M059J (cell line): ENCODE results near the gene FAM25A. TPM values are rescaled to one million over a fixed set of nuclear protein-coding genes. Genes with fewer than 3 reads are reported as not detected.
A peak's percentile ranks its signal among the peaks of the same experiment; 100 is the strongest.
"Not testable (repeated sequence)": the region's sequence is repeated elsewhere in the genome, so short reads cannot be mapped to it uniquely, and the experiment has no call there.

ENCODE experiments used
- DNase-seq: peaks from one replicate; pipeline ENCODE4 v3.0.0-alpha.2; 2012; ENCODE audit warnings: low read depth
- total RNA-seq: library from RNA; depleted of rRNA; stranded (reverse); fragments of >200 nt; shearing (Covaris generic); gene quantifications from 2 replicates; pipeline ENCODE4 v1.2.3, GENCODE V29; 2014

FAM25A gene
- total RNA-seq, 1 experiment from 2014 or later: not detected

GRCh38 chr10:87013528-87013927 is 6.6 kb upstream of the FAM25A start:
- DNase-seq: not testable (repeated sequence)

DNA sequence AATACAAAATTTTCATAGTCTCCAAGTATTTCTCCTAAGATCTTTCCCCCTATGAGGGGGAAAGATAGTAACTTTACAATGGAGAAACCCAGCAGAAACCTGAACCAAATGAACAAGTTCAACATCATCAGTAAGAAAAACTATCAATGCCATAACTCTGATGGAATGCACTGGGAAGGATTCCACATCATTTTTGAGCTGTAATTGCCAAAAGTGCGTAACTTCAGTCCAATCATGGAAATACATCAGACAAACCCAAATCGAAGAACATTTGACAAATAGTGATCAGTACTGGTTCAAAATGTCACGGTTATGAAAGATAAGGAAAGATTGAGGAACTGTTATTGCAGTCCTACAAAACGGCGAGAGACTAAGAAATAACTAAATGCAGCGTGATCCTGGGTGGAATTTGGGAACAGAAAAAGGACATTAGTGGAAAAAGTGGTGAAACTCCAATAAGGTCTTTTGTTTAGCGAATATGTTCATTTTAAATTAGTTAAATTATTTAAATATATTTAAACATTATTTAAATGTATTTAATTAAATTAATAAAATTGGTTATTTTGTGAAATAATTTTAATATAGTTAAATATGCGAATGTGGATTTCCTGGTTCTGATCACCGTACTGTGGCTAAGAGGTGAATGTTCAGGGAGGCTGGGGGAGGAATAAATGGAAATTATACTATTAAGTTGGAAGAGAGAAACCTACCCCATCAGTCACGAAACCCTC is 4.9 kb upstream of the FAM25A start:
- DNase-seq: not testable (repeated sequence)

DNA sequence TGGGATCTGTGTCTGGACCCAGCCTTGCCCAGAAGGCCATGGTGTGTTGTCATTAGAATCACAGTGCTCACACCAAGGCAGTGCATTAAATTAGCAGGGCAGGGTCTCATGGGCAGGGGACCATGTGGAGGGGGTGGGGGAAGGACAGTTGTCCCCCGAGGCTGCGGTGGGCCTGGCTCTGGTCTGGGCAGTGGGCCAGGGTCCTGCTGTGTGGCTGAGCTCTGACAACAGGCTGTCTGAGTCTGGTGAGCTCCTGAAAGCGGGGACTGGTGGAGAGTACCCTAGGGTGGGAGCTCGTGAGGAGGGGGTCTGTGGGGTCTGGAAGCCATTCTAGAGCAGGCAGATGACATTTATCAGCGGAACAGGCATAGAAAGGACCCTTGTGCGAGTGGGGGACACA is 2.0 kb upstream of the FAM25A start:
- not testable (repeated sequence) for DNase-seq

- not testable (repeated sequence) for DNase-seq
Measured at GRCh38 chr10:87019066-87019465, 1.0 kb upstream of the FAM25A start.

GRCh38 chr10:87019504-87019903 is 590 bp upstream of the FAM25A start:
- DNase-seq: not testable (repeated sequence)

DNA sequence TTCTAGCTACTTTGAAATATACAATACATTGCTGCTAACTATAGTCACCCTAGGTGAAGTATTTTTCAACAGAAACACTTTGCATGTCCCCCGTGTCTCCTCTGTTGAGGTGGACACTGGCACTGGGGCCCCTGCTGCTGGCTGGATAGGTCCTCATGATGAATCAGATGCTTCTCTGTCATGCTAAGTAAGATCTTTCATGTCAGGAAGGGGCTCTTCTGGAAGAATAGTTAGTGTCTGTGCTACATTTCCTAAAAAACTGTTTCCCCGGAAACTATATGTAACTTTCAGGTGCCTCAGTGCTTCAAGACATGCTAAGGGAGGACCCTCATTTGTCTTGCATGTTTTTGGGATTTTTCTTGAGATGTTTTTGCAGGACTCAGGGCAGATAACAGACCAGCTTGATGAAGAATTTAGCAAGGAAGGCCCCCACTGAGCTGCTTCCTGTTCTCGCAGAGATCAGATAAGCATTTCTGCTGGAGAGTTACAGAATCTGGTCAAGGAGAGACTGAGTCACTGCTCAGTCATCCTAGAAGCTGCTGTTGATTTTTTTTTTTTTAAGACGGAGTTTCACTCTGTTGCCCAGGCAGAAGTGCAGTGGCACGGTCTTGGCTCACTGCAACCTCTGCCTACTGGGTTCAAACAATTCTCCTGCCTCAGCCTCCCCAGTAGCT is 5.3 kb downstream of the FAM25A start:
- DNase-seq: peak; percentile 87

GRCh38 chr10:87026747-87027508 is 6.8 kb downstream of the FAM25A start:
- DNase-seq: peak; percentile 58

GRCh38 chr10:87030419-87030818 is 10.3 kb downstream of the FAM25A start:
- not testable (repeated sequence) for DNase-seq

GRCh38 chr10:87030912-87031635 is 11.0 kb downstream of the FAM25A start:
- DNase-seq: no peak

DNA sequence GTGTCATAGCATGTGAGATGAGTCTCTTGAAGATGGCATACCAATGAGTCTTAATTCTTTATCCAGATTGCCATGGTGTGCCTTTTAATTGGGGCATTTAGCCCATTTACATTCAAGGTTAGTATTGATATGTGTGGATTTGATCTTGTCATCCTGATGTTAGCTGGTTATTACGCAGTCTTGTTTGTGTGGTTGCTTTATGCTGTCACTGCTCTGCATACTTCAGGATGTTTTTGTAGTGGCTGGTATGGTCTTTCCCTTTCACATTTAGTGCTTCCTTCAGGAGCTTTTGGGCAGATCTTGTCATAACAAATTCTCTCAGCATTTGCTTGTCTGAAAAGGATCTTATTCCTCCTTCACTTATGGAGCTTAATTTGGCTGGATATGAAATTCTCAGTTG is 16.5 kb downstream of the FAM25A start:
- DNase-seq: no peak

DNA sequence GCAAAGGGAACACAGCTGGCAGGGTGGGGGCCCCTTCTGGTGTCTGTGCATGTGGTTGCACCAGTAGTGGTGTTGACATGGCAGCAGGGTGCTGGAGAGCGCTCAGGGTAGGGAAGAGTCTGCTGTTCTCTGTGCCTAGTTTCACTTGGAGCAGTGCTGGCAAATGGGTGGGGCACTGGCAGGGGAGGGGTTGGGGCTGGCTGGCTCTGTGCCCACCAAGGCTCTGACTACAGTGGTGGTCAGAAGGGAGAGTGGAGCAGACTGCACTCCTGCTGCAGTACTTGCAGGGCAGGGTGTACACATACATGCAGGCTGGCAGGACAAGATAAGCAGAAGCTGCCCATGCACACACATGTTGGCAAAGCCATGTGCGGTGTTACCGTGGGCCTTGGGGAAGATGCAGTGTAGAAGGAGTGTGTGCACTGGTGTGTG is 18.2 kb downstream of the FAM25A start:
- no peak for DNase-seq

DNA sequence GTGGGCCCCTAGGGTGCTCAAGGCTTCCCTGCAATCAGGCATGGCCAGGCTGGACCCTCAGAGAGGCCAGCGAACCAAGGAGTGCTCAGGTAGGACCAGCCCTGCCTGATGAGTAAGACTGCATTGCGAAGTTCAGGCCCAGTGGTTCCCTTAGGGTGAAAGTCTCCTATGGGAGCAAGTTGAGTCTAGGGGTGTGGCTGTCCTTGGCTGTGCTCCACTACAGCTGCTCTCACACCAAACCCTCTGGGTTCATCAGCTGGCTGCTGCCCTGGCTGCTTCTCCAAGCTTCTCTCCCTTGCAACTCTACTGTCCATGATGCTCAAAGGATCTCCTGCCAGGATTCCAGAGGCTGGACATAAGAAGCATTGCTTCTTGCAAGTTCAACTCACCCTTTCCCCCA is 18.7 kb downstream of the FAM25A start:
- no peak for DNase-seq

DNA sequence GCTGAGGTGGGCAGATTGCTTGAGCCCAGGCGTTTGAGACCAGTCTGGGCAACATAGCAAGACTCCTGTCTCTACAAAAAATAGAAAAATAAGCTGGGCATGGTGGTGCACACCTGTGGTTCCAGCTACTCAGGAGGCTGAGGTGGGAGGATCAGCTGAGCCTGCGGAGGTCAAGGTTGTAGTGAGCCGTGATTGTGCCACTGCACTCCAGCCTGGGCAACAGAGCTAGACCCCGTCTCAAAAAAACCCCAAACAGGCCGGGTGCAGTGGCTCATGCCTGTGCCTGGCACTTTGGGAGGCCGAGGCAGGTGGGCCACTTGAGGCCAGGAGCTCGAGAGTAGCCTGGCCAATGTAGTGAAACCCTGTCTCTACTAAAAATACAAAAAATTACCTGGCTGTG is 23.5 kb downstream of the FAM25A start:
- not testable (repeated sequence) for DNase-seq

DNA sequence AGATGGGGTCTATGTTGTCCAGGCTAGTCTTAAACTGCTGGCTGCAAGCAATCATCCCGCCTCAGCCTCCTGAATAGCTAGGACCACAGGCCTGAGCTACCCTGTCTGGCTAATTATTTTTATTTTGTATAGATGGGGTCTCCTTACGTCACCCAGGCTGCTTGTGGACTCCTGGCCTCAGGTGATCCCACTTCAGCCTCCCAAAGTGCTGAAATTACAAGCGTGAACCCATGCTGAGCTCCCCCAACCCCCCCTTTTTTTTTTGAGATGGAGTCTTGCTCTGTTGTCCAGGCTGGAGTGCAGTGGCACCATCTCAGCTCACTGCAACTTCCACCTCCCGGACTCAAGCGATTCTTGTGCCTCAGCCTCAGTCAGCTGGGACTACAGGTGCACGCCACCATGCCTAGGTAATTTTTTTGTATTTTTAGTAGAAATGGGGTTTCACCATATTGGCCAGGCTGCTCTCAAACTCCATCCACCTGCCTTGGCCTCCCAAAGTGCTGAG is 25.4 kb downstream of the FAM25A start:
- DNase-seq: no peak

DNA sequence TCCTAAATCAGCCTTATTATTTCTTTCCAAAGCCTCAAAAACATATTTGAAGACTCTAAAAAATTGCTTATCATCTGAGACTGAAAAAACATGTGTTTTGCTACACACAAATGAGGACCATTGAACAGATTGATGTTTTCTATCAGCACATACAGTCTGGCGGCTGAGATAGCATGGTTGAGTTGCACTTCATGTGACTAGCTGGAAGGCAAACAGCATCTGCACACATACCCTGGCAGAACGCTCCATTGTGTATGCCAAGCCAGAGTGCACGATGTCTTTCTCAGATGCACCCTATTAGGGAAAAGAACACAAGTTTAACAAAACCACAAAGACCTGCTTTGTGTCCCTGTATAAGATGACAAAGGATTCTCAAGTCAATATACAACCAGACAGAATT is 33.0 kb downstream of the FAM25A start:
- DNase-seq: no peak

DNA sequence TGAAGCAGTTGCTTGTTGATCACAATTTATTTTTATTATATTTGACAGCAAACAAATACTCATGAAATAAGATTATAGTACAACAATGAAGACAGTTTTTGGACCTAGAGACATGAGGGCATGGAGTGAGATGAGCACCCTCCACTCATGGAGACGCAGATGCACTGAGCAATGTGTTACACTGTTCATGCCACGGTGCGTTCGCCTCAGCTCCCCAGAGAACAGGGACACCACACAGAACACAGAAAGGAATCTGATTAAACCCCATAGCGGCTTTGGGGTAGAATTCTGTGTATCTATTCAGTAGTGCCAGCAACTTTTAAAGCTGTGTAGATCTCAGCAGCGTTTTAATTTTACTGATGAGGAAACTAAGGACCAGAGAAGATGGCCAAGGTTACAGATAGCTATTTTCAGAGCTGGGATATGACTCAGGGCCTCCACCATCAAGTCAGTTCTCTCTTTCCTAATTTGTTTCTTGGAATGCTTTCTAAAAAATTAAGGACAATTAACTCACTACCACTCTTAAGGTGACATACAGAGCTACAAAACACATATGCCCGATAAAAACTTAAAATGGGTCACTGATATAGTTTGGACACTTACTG is 33.6 kb downstream of the FAM25A start:
- DNase-seq: no peak

DNA sequence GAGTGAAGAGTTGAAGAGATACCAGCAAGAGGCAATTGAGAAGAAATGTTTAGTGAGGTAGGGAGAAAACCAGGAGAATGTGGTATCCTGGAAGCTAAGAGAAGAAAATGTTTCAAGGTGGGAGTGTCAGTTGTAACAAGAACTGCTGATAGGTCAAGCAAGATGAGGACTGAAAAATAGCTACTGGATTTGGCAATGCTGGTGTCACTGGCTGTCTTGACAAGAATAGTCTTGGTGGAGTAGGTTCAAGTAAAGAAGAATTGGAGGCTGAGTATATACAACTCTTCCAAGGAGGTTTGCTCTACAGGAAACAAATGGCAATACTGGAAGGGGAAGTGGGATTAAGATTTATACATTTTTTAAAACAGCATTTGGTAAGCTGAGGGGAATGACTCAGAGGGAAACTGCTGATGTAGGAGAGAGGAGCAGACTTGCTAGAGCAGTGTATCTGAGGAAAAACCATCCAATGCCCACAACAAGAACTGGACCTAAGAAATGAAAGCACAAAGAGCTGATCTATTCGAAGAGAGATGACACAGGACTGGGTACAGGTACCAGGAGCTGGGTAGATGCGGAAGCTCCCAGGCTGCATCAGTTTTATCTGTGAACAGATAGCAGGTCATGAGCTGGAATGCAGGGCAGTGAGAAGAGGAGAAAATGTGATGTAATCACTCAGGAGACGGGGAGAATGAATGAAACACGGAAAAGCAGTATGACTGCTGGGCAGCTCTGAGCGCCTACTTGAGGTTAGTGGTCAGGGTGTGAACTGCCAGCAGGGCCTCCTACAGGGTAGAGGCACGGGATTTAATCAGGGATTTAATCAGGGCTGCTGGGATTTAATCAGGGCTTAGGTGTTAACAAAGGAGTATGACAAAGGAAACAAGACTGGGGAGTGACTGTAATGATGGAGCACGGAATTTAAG is 34.5 kb downstream of the FAM25A start:
- peak; percentile 17 for DNase-seq

GRCh38 chr10:87058171-87058570 is 38.1 kb downstream of the FAM25A start:
- DNase-seq: no peak

GRCh38 chr10:87059401-87059800 is 39.3 kb downstream of the FAM25A start:
- no peak for DNase-seq

- DNase-seq: no peak
Measured at GRCh38 chr10:87060280-87060928, 40.3 kb downstream of the FAM25A start.
